Dendritic cell treated with granulocyte-macrophage colony-stimulating factor and Interleukin-4, amounts not matched to agents 40 ng/mL and 50 ng/mL, for 4 days (primary cell): Measurements from ENCODE around the gene LARGE2.
A peak's percentile ranks its signal among the peaks of the same experiment; 100 is the strongest.
"Not testable (repeated sequence)": the region's sequence is repeated elsewhere in the genome, so short reads cannot be mapped to it uniquely, and the experiment has no call there.

ENCODE experiments used
- H3K27ac Mint-ChIP-seq: one replicate; pipeline ENCODE4 v1.8.0; 2022; ENCODE audit warnings: mild to moderate bottlenecking, mixed read lengths
- H3K27me3 Mint-ChIP-seq: one replicate; pipeline ENCODE4 v1.8.0; 2022; ENCODE audit warnings: mild to moderate bottlenecking, mixed read lengths
- H3K36me3 Mint-ChIP-seq: one replicate; pipeline ENCODE4 v1.8.0; 2022; ENCODE audit warnings: low read depth, mixed read lengths
- H3K4me1 Mint-ChIP-seq: one replicate; pipeline ENCODE4 v1.8.0; 2022; ENCODE audit warnings: low read depth, mixed read lengths
- H3K4me3 Mint-ChIP-seq: one replicate; pipeline ENCODE4 v1.8.0; 2022; ENCODE audit warnings: mild to moderate bottlenecking, moderate library complexity, mixed read lengths
- H3K9me3 Mint-ChIP-seq: one replicate; pipeline ENCODE4 v1.8.0; 2022; ENCODE audit warnings: mixed read lengths
- intact Hi-C: fragments of 100-400 bp; cut with micrococcal nuclease; formaldehyde crosslinking; loops from one replicate; pipeline ENCODE4 v1.15.0; 2022

The LARGE2 gene

DNA sequence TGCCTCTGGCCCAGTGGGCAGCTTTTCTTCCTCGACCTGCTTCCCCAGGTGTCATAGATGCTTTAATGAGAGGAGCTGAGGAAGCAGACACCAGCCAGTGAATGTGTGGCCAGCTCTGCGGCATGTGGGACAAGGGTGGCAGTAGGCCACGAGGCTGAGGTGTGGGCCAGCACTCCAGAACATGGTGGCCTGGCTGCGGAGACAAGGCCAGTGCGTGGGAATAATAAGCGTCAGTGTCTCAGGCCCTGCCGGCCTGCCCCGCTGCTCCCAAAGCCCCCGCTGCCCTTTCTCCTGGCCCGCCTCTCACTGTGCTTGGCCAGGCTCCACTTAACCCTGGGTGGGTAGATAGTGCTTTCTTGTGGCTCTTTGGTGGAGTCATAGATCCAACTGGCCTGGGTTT, 34.9 kb upstream of the LARGE2 start:
- Mint-ChIP-seq H3K4me1 (peaks cover 12% of the 10 kb centered on the region), H3K27me3 (peaks cover 51% of the 10 kb centered on the region), H3K36me3 (no peaks in the 10 kb centered on the region), H3K4me3 (no peak overlapping the region), H3K27ac (no peak overlapping the region), H3K9me3 (no peaks in the 10 kb centered on the region)
- intact Hi-C loops, result loop anchor here (10.0 kb wide), 1 partner anchor 47 kb away; no protein-coding TSS in a partner anchor

DNA sequence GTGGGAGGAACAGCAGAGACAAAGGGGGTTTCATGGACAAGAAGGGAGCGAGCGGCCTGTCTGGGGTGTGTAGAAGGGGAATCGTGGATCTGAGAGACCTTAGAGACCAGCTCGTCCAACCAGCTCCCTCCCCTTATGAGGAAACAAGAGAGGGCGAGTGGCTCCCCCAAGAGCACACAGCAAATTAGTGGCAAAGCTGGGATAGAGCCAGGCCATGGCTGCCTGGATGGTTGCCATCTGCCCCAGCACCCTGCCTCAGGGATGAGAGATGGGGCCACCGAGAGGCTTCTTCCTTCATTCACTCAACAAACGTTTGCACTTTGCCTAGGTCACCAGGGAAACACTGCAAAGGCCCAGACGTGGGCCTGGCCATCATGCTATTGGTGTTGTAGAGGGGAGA, 32.9 kb upstream of the LARGE2 start:
- peaks cover 9% of the 10 kb centered on the region for H3K4me1 Mint-ChIP-seq
- no peaks in the 10 kb centered on the region for H3K9me3 Mint-ChIP-seq
- intact Hi-C loops, result loop anchor here (10.0 kb wide), 1 partner anchor 45 kb away; no protein-coding TSS in a partner anchor
- H3K36me3 Mint-ChIP-seq, result no peaks in the 10 kb centered on the region
- H3K4me3 Mint-ChIP-seq, result no peak overlapping the region
- H3K27ac Mint-ChIP-seq, result no peak overlapping the region
- H3K27me3 Mint-ChIP-seq, result peaks cover 49% of the 10 kb centered on the region

DNA sequence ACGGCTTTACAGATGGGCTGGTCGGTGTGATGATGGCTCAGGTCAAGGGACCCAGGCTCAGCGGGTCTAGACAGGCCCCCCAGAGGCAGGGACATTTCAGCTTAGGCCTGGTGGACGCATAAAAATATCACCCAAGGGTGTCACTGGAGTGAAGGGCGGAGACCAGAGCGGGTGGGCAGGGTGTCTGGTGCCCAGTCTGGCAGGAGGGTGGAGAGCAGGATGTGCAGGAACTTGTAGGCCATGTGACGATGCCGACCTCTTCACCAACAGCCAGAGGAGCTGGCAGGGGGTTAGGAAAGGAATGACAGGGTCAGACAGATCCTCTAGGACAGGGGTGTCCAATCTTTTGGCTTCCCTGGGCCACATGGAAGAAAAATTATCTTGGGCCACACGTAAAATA, 32.5 kb upstream of the LARGE2 start:
- H3K27me3 Mint-ChIP-seq, result peaks cover 49% of the 10 kb centered on the region
- intact Hi-C loops, result loop anchor here (10.0 kb wide), 1 partner anchor 45 kb away; no protein-coding TSS in a partner anchor
- no peak overlapping the region for H3K4me3 Mint-ChIP-seq
- H3K9me3 Mint-ChIP-seq, result no peaks in the 10 kb centered on the region
- no peak overlapping the region for H3K27ac Mint-ChIP-seq
- peaks cover 5% of the 10 kb centered on the region for H3K4me1 Mint-ChIP-seq
- no peaks in the 10 kb centered on the region for H3K36me3 Mint-ChIP-seq

DNA sequence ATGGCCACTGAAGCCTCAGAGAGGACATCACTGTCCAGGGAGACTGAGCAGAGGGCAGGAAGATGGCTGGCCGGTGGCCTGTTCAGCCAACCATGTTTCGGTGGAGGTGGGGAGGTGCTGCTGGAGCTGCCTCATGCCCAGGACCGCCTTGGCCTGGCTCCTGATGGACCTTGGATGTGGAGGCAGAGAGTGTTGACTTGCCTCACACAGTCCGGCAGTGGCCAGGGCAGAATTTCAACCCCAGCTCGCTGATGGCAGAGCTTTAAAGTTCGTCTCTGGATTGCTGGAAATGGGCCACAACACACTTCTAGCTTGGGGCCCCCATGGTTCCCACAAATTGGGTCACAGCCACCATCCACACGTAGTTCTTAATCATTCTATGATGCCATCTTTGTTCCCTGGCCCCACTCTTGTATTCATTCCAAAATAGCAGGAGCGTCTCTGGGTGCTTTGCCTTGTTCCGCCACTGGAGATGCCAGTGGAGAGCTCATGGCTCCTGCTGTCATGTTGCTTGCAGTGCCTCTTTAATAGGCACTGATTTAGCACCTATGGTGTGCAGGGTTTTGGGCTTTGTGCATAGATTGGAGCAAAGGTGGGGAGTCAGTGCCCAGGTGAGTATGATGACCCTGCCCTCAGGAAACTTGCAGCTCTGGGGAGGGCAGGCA, 31.4 kb upstream of the LARGE2 start:
- Mint-ChIP-seq H3K27me3 (peaks cover 51% of the 10 kb centered on the region), H3K4me1 (no peaks in the 10 kb centered on the region), H3K9me3 (no peaks in the 10 kb centered on the region), H3K27ac (no peak overlapping the region), H3K4me3 (no peak overlapping the region), H3K36me3 (no peaks in the 10 kb centered on the region)
- intact Hi-C loops, result no loop called here

DNA sequence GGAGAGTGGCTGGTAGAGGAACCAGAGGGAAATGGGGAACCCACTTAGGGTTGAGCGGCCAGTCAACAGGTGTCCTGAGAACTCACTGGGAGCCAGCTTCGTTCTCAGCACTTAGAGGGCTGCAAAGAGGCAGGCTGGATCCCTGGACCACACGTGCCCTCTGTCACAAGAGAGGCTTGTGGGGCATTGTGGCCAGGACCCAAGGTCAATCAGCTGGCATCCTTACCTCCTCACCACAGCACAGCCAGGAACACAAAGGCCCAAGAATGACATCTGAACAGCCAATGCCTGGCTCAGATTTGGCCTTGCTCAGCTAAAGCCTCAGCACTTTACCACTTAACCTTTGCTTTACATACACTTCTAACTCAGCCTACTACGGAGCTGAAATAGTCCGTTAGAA, 29.6 kb upstream of the LARGE2 start:
- Mint-ChIP-seq H3K27me3 (peaks cover 50% of the 10 kb centered on the region), H3K36me3 (no peaks in the 10 kb centered on the region), H3K9me3 (no peaks in the 10 kb centered on the region), H3K27ac (no peak overlapping the region), H3K4me1 (peaks cover 2% of the 10 kb centered on the region), H3K4me3 (no peak overlapping the region)
- intact Hi-C loops, result no loop called here

DNA sequence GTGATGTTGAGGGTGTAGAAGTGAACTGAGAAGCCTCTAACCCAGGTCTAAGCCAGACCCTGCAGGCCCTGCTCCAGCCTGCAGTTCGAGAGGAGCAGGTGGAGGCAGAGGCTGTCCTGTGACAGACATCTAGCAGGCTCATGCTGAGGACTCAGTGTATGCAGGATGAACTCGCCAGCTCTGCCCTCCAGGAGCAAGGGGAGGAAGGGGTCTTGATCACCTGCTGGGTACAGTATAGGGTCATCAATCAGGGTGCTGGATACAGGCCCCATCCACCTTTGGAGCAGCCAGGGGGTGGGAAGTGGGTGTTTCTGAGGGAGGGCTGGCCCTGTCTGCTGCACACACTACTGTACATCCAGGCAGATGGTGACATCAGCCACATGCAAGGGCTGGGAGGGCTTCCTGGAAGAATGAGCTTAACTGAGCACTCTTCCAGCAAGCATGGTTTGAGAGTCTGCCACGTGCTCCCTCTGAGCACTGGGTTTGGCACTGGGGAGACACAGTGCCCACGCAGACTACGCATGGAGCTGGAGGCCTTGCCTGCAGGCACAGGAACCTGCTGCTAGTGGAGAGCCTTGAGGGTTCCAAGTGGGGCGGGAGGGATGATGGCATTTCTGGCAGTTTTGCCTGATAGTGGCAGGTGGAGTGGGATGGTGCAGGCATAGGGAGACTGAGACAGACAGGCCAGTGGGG, 27.8 kb upstream of the LARGE2 start:
- Mint-ChIP-seq H3K36me3 (no peaks in the 10 kb centered on the region), H3K27me3 (peaks cover 62% of the 10 kb centered on the region), H3K4me3 (no peak overlapping the region), H3K4me1 (peaks cover 14% of the 10 kb centered on the region), H3K27ac (no peak overlapping the region), H3K9me3 (no peaks in the 10 kb centered on the region)
- intact Hi-C loops, result no loop called here

DNA sequence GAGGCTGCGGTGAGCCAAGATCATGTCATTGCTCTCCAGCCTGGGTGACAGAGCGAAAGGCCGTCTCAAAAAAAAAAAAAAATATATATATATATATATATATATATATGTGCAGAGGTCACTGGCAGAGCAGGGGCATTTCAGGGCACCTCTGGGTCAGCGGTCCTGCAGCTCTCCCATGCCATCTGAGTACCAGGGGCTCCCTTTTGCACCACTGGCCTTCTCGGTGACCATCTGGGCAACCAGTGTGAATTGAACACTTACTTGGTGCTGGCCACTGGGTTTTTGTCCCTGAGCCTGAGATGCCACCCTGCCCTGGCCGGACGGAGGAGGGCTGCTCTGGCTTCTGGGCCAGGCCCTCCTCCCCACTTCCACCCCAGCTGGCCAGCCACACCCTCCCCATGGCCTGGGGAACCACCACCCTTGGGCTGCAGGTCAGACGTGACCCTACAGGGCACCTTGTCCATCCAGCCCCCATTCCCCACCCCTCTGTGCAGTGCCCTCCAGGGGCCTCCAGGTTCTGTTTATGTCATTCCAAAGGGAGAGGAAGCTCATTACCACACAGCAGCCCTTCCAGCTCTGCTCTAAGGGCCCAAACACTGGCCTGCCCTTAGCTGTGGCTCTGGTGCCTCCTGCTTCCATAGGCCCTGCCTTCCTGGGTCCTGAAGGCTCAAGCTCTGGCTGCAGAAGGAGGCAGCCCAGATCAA, 26.8 kb upstream of the LARGE2 start:
- Mint-ChIP-seq H3K4me1 (peaks cover 19% of the 10 kb centered on the region), H3K4me3 (no peak overlapping the region), H3K36me3 (no peaks in the 10 kb centered on the region), H3K9me3 (no peaks in the 10 kb centered on the region), H3K27ac (no peak overlapping the region), H3K27me3 (peaks cover 63% of the 10 kb centered on the region)
- intact Hi-C loops, result no loop called here

DNA sequence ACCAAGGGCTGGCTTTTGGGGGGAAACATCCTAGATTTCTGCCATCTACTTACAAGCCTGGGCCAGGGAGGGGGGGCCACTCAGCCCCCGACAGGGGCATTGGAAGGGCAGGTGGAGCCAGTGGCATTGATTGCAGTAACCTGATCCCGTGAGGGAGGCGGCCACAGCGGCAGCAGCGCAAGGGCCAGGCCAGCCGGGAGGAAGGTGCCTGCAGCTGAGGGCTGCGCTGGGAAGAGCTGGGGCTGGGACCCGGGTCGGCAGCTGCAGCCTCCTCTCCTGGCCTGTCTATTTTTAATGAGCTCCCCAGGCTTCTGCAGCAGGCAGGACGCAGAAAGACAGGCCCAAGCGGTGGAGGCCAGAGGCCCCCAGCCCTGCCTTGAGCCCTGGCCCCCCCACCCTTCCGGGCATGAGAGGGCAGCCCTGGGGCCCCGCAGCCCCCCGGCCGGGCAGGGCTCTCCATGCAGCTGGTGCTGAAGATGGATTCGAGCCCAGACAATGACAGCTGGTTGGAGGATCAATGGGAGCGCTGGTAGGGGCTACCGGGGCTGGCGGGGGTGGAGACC, 26.0 kb upstream of the LARGE2 start:
- Mint-ChIP-seq H3K27me3 (peaks cover 67% of the 10 kb centered on the region), H3K36me3 (no peaks in the 10 kb centered on the region), H3K4me1 (peaks cover 23% of the 10 kb centered on the region), H3K27ac (no peak overlapping the region), H3K4me3 (no peak overlapping the region), H3K9me3 (no peaks in the 10 kb centered on the region)
- intact Hi-C loops, result no loop called here

DNA sequence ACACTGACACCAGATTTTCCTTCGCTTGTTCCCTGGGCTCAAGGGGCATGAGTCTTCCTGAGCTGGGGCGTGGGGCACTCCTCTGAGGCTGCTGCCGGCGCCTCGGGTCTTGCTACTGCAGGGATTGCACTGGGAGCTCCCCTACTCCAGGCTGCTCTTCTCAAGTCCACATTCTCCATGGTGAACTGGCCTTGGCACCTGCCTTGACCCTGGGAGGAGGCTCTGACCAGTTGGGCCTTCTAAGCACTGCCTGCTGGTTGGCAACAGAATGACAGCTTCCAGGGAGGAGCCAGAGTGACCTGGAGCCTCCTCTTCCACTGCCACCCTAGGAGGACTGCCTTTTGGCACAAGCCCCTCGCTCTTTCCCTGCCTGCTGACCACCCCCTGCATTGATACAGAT, 24.9 kb upstream of the LARGE2 start:
- Mint-ChIP-seq H3K27ac (no peak overlapping the region), H3K36me3 (no peaks in the 10 kb centered on the region), H3K27me3 (peaks cover 76% of the 10 kb centered on the region), H3K9me3 (no peaks in the 10 kb centered on the region), H3K4me1 (peaks cover 23% of the 10 kb centered on the region), H3K4me3 (no peak overlapping the region)
- intact Hi-C loops, result no loop called here

DNA sequence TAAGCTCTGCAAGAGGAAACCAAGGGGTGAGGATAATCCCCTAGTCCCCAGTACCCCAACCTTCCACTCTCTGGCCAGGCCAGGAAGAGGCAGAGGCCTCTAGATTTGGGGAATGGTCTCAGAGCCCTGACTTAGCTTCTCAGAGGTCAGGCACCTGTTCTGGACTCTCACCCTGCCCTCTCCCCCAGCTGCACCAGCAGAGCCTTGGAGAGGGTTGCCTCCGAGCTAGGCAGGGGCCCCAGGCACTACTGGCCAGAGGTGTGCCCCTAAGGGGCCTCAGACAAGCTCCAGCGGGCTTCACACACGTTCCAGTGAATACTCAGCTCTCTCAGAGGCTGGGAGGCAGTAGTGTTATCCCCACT, 23.4 kb upstream of the LARGE2 start:
- no peaks in the 10 kb centered on the region for H3K36me3 Mint-ChIP-seq
- no peaks in the 10 kb centered on the region for H3K9me3 Mint-ChIP-seq
- intact Hi-C loops, result no loop called here
- peaks cover 75% of the 10 kb centered on the region for H3K27me3 Mint-ChIP-seq
- peak overlapping the region; percentile 58 for H3K4me3 Mint-ChIP-seq
- peaks cover 23% of the 10 kb centered on the region for H3K4me1 Mint-ChIP-seq
- H3K27ac Mint-ChIP-seq, result no peak overlapping the region

DNA sequence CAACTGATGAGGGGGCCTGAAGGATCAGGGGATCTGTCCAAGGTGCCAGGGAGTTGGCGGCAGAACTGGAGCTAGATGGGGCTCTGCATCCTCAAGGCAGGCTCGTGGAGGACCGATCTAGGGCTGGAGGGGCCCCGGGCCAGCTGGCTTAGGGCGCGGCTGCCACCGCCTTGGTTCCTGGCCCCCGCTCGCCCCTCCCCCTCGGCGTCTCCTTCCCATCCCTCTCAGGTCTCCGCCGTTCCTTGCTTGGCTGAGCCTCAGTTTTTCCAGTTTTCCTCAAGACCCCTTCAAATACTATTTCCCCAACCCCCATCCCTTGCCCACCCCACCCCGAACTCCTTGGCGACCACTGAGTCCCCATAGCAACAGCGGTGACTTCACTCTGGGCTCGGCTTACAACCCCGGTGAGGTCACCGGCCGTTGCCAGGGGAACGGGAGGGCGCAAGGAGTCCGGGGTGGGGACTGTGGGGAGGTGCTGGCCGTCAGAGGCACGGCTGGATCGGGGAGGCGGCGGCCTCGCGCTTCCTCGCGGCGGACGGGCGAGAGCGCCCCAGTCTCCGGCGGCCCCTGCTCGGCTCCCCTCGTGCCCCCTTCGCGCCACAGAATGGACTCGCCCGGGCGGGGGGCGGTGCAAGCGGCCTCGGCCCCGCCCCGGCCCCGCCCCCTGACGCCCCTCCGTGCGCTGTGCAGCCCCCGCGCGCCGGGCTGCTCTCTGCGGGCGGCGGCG, 22.8 kb upstream of the LARGE2 start:
- H3K27me3 Mint-ChIP-seq, result peaks cover 72% of the 10 kb centered on the region
- no peak overlapping the region for H3K27ac Mint-ChIP-seq
- H3K4me3 Mint-ChIP-seq, result peak overlapping the region; percentile 58
- H3K9me3 Mint-ChIP-seq, result no peaks in the 10 kb centered on the region
- no peaks in the 10 kb centered on the region for H3K36me3 Mint-ChIP-seq
- H3K4me1 Mint-ChIP-seq, result peaks cover 23% of the 10 kb centered on the region
- intact Hi-C loops, result no loop called here

DNA sequence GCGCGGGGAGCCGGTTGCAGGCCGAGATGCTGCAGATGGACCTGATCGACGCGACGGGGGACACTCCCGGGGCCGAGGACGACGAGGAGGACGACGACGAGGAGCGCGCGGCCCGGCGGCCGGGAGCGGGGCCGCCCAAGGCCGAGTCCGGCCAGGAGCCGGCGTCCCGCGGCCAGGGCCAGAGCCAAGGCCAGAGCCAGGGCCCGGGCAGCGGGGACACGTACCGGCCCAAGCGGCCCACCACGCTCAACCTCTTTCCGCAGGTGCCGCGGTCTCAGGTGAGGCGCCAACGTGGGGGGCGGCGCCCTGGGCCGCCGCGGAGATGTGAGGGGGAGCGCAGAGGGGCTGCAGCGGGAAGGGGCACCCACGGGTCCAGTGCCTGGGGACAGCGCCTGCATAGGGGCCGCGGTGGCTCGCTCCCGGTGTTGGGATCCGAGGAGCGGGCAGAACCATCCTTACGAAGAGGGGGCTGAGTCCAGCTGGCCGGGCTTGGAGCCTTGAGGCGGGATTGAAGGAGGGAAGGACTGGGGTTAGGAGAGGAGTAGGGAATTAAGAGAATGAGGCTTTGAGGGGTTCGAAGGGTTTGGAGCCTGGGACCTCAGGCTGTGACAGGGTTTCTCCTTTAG, 22.2 kb upstream of the LARGE2 start:
- Mint-ChIP-seq H3K4me1 (peaks cover 23% of the 10 kb centered on the region), H3K27me3 (peaks cover 66% of the 10 kb centered on the region)
- H3K36me3 Mint-ChIP-seq, H3K9me3 Mint-ChIP-seq, H3K4me3 Mint-ChIP-seq, H3K27ac Mint-ChIP-seq, intact Hi-C loops: not testable (repeated sequence)

DNA sequence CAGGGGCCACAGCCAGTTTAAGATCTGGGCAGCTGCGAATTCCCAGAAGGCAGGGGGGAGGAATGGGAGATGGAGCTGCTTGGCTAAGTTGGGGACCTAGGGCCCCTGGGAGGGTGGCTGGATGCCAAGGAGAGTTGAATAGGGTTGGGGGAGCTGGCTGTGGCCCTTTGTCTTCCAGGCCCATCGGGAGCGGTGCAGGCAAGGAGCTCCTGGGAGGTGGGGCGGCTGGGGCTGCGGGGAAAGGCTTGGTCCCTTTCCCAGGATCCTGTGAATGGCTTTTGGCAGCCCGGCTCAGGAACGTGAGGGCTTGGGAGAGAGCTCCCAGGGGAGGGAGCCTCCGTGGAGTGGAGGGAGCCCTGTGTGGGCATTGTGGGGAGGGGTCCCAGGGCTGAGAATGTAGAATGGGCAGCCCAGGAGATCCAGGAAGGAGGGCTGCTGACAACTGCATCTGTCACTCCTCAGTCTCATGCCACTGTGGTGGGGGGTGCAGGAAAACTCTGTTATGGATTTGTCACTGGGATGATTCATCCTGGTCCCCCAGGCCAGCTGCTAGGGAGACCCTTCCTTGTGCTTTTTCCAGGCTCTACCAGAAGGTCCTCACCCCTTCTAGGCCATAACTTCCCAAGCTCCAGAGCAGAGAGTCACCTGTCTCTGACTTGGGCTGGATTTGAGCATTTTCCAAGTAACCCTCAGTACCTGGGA, 21.4 kb upstream of the LARGE2 start:
- Mint-ChIP-seq H3K27ac (no peak overlapping the region), H3K27me3 (peaks cover 59% of the 10 kb centered on the region), H3K4me1 (peaks cover 29% of the 10 kb centered on the region), H3K4me3 (no peak overlapping the region), H3K9me3 (no peaks in the 10 kb centered on the region), H3K36me3 (no peaks in the 10 kb centered on the region)
- intact Hi-C loops, result no loop called here
